Parathyroid adenoma (tissue), 2 donors: Measurements from ENCODE around the gene TNN.

Experiments used
- H2AFZ ChIP-seq: fragments of 300-600 bp; sonication (generic); one replicate; pipeline ENCODE4 v1.7.0; 2017; ENCODE audit warnings: antibody characterized with exemption, mild to moderate bottlenecking
- H3K27ac ChIP-seq: fragments of 300-600 bp; sonication (generic); one replicate; pipeline ENCODE4 v1.7.0; 2017
- H3K27me3 ChIP-seq: fragments of 300-600 bp; sonication (generic); one replicate; pipeline ENCODE4 v1.7.0; 2017; ENCODE audit warnings: low read length; ENCODE audit not compliant: control insufficient read depth, insufficient read depth
- H3K36me3 ChIP-seq: fragments of 300-600 bp; sonication (generic); one replicate; pipeline ENCODE4 v1.7.0; 2017; ENCODE audit warnings: low read length; ENCODE audit not compliant: control insufficient read depth, insufficient read depth
- H3K4me1 ChIP-seq: fragments of 300-600 bp; sonication (generic); one replicate; pipeline ENCODE4 v1.7.0; 2017; ENCODE audit warnings: control low read depth
- H3K4me2 ChIP-seq: fragments of 300-600 bp; sonication (generic); one replicate; pipeline ENCODE4 v1.7.0; 2017; ENCODE audit warnings: low read length
- H3K4me3 ChIP-seq: fragments of 300-600 bp; sonication (generic); one replicate; pipeline ENCODE4 v1.7.0; 2017; ENCODE audit warnings: low read depth, low read length
- H3K79me2 ChIP-seq: fragments of 300-600 bp; sonication (generic); one replicate; pipeline ENCODE4 v1.7.0; 2017; ENCODE audit warnings: control low read depth
- H3K9ac ChIP-seq: fragments of 300-600 bp; sonication (generic); one replicate; pipeline ENCODE4 v1.7.0; 2017; ENCODE audit warnings: mild to moderate bottlenecking
- H3K9me3 ChIP-seq: fragments of 300-600 bp; sonication (generic); one replicate; pipeline ENCODE4 v1.7.0; 2017; ENCODE audit warnings: low read length; ENCODE audit not compliant: control insufficient read depth
- CTCF ChIP-seq: fragments of 300-600 bp; sonication (generic); IDR thresholded peaks from one replicate; pipeline ENCODE4 v1.7.0; 2017; ENCODE audit warnings: antibody characterized with exemption, mild to moderate bottlenecking
- donor health status: primary hyperparathyroidism.

Gene TNN

GRCh38 chr1:175176246-175176645 is 108.6 kb downstream of the TNN start:
- H3K79me2 ChIP-seq = no peaks in the 10 kb centered on the region
- H3K4me1 ChIP-seq = no peaks in the 10 kb centered on the region
- H3K36me3 ChIP-seq = no peaks in the 10 kb centered on the region
- H3K4me3 ChIP-seq = no peak overlapping the region
- H3K27me3 ChIP-seq = no peaks in the 10 kb centered on the region
- no peak for TF ChIP-seq CTCF
- no peak overlapping the region for H3K4me2 ChIP-seq
- H3K27ac ChIP-seq = no peak overlapping the region
- H2AFZ ChIP-seq = no peak overlapping the region
- no peaks in the 10 kb centered on the region for H3K9me3 ChIP-seq
- H3K9ac ChIP-seq = no peak overlapping the region

- no peak for TF ChIP-seq CTCF
- H3K4me1 ChIP-seq = no peaks in the 10 kb centered on the region
- no peak overlapping the region for H3K4me3 ChIP-seq
- H2AFZ ChIP-seq = no peak overlapping the region
- no peak overlapping the region for H3K27ac ChIP-seq
- peaks cover 3% of the 10 kb centered on the region for H3K79me2 ChIP-seq
- H3K9ac ChIP-seq = no peak overlapping the region
- H3K36me3 ChIP-seq = no peaks in the 10 kb centered on the region
- H3K27me3 ChIP-seq = no peaks in the 10 kb centered on the region
- no peak overlapping the region for H3K4me2 ChIP-seq
- no peaks in the 10 kb centered on the region for H3K9me3 ChIP-seq
These were observed 110.4 kb downstream of the TNN start for GRCh38 chr1:175178056-175178455.

DNA sequence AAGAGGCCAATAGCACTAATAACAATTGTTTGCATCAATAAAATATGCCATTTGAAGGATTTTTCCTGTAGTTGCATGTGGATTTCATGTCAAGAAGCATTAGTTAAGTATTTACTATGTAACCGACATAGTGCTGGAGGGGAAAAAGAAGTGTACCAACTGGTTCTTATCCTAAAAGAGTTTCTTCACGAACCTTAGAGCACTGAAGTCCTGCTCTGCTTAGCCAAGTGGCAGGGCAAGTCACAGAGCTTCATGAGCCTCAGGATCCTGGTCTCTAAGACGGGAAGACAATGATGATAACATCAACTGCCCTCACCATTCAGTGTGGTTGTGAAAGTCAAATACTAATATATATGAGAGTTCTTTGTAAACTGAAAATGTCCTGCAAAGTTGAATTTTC is 110.8 kb downstream of the TNN start:
- no peaks in the 10 kb centered on the region for H3K4me1 ChIP-seq
- no peak for TF ChIP-seq CTCF
- H3K27ac ChIP-seq = no peak overlapping the region
- no peaks in the 10 kb centered on the region for H3K27me3 ChIP-seq
- no peaks in the 10 kb centered on the region for H3K36me3 ChIP-seq
- peaks cover 7% of the 10 kb centered on the region for H3K79me2 ChIP-seq
- H3K9me3 ChIP-seq = no peaks in the 10 kb centered on the region
- no peak overlapping the region for H3K9ac ChIP-seq
- H3K4me3 ChIP-seq = no peak overlapping the region
- no peak overlapping the region for H2AFZ ChIP-seq
- H3K4me2 ChIP-seq = no peak overlapping the region

GRCh38 chr1:175179837-175180590 is 112.4 kb downstream of the TNN start:
- H2AFZ ChIP-seq = no peak overlapping the region
- H3K27me3 ChIP-seq = no peaks in the 10 kb centered on the region
- no peak overlapping the region for H3K9ac ChIP-seq
- H3K79me2 ChIP-seq = peaks cover 17% of the 10 kb centered on the region
- no peaks in the 10 kb centered on the region for H3K4me1 ChIP-seq
- no peaks in the 10 kb centered on the region for H3K9me3 ChIP-seq
- H3K27ac ChIP-seq = no peak overlapping the region
- no peak overlapping the region for H3K4me2 ChIP-seq
- no peak for TF ChIP-seq CTCF
- H3K4me3 ChIP-seq = no peak overlapping the region
- no peaks in the 10 kb centered on the region for H3K36me3 ChIP-seq

DNA sequence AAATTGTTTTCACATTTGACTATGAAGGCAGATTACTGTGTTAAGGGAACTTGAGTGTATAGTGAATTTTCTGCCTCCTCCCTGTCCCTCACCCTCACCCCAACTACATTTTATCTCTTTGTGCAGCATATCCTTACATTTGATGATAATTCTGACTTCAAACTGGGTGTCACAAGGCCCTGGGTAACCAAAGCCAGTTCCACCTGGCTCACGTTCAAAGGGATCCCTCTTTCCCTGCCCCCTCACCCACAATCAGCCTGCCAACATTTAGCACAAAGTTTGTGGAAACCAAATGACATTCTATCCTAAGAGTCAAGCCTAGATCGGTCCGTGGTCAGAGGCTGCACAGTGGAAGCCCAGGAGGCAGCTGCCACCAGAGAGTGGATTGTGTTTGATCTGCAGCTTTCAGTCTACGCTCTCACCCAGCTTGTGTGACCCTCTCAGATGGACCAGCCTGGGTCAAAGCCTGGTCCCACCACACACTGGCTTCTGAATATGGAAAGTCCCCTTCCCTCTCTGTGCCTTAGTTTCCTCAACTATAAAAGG is 114.6 kb downstream of the TNN start:
- no peak overlapping the region for H3K9ac ChIP-seq
- H3K9me3 ChIP-seq = no peaks in the 10 kb centered on the region
- no peak for TF ChIP-seq CTCF
- H3K4me1 ChIP-seq = peaks cover 4% of the 10 kb centered on the region
- no peak overlapping the region for H3K4me2 ChIP-seq
- no peaks in the 10 kb centered on the region for H3K36me3 ChIP-seq
- peaks cover 17% of the 10 kb centered on the region for H3K79me2 ChIP-seq
- H3K27me3 ChIP-seq = no peaks in the 10 kb centered on the region
- no peak overlapping the region for H3K27ac ChIP-seq
- H2AFZ ChIP-seq = no peak overlapping the region
- H3K4me3 ChIP-seq = no peak overlapping the region
